ENCODE results near the gene FGFR3. TPM values are rescaled to one million over a fixed set of nuclear protein-coding genes. Genes with fewer than 3 reads are reported as not detected.

FGFR3 gene
- total and polyA plus RNA-seq, 12 donors, result 1.2 to 6.6 (median 2.4) TPM

DNA sequence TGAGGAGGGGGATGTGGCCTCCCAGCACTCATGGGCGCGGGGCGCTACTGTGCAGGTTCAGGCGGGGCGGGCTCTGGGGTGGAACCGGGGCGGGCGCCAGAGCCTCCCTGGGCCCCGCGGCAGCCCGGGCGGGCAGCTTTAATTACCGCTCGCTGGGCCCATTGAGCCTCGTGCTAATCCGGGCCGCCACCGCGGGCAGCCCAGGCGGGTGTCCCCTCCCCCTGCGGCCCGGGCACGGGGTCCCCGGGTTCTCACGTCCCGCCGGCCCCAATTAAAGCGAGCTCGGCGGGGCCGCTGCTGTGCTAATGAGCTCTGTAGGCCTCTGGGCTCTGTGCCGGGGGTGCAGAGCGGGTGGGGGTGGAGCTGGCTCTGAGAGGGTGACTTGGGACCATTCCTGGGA is 22.8 kb upstream of the FGFR3 start:
- DNase-seq (no peak), ATAC-seq (no peak)
- peaks cover 0 to 48% (median 18%) of the 10 kb centered on the region in 7 donors for H3K27me3 ChIP-seq
- H3K27ac ChIP-seq, result no peak overlapping the region
- intact Hi-C loops (cut with DNase I), result no loop called here
- no peaks in the 10 kb centered on the region for H3K36me3 ChIP-seq
- WGBS, 2 donors, result 58% methylated on average over 31 to 33 of the region's 33 CpGs
- H3K4me3 ChIP-seq, result no peak overlapping the region
- peaks cover 0 to 9% (median 3%) of the 10 kb centered on the region in 9 donors for H3K4me1 ChIP-seq
- no peaks in the 10 kb centered on the region for H3K9me3 ChIP-seq
- TF ChIP-seq, protein P1, sequence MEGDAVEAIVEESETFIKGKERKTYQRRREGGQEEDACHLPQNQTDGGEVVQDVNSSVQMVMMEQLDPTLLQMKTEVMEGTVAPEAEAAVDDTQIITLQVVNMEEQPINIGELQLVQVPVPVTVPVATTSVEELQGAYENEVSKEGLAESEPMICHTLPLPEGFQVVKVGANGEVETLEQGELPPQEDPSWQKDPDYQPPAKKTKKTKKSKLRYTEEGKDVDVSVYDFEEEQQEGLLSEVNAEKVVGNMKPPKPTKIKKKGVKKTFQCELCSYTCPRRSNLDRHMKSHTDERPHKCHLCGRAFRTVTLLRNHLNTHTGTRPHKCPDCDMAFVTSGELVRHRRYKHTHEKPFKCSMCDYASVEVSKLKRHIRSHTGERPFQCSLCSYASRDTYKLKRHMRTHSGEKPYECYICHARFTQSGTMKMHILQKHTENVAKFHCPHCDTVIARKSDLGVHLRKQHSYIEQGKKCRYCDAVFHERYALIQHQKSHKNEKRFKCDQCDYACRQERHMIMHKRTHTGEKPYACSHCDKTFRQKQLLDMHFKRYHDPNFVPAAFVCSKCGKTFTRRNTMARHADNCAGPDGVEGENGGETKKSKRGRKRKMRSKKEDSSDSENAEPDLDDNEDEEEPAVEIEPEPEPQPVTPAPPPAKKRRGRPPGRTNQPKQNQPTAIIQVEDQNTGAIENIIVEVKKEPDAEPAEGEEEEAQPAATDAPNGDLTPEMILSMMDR (IDR thresholded peaks at IDR 0.05), result no peak

DNA sequence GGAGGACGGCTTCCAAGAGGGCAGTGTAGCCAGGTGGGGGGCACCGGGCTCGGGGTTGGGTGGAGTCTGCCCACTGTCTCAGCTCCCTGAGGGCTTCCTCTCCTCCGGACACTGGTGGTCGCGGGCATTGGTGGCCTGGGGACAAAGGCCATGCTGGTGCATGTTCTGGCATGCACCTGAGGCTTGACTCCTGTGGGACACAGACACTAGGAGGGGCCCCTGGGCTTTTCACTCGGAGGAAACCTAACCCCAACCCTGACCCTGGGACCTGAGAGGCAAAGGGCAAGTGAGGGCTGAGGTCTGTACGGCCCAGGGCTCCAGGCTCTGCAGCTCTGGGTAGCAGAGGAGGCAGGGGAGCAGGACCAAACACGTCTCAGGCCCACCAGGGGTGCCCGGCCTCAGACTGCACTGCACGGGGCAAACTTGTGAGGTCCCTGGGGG is 22.3 kb upstream of the FGFR3 start:
- Histone ChIP-seq H3K9me3 (no peaks in the 10 kb centered on the region), H3K4me1 (peaks cover 0 to 9% (median 3%) of the 10 kb centered on the region in 9 donors), H3K27me3 (peaks cover 0 to 42% (median 17%) of the 10 kb centered on the region in 7 donors), H3K4me3 (no peak overlapping the region), H3K27ac (no peak overlapping the region), H3K36me3 (no peaks in the 10 kb centered on the region)
- intact Hi-C loops (cut with DNase I), result no loop called here
- TF ChIP-seq, protein P1 (IDR thresholded peaks at IDR 0.05), result no peak
- DNase-seq (no peak), ATAC-seq (no peak)
- WGBS, 2 donors, result 82 to 93% methylated on average over 11 of the region's 11 CpGs

GRCh38 chr4:1771555-1772305 is 21.4 kb upstream of the FGFR3 start:
- H3K4me1 ChIP-seq, result peaks cover 0 to 4% (median 3%) of the 10 kb centered on the region in 9 donors
- no peak for ATAC-seq
- peaks cover 0 to 33% (median 8%) of the 10 kb centered on the region in 7 donors for H3K27me3 ChIP-seq

DNA sequence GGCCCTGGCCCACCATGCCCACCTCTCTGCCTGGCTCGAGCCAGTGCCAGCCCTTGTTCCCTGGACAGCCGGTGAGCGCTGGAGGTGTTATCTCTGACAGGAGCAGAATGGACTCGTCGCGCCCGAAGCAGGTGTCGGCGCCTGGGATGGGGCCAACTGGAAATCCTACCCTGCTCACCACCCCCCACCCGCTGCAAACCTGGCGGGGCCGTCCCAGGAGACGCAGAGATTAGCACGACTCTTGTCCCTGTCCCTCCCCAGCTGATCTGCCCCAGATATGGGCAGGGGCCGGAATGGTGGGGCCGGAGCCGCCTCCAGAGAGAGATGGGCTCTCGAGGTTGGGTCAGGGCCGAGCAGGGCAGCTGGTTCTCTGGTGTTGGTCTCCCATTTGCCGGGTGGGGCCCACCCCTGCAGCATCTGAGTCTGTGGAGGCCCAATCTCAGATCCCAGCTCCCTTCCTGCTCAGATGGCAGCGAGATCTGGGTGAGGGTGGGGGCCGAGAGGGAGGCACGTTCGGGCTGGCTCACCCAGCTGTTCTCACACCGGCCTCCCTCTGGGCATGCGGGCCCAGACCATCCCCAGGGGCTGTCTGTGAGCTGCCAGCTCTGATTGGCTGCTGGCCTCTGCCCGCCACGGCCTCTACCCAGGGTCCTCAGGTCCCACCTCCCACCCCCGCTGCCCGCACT is 20.1 kb upstream of the FGFR3 start:
- intact Hi-C loops (cut with DNase I), result no loop called here
- Histone ChIP-seq H3K36me3 (no peaks in the 10 kb centered on the region), H3K27ac (no peak overlapping the region), H3K4me3 (no peak overlapping the region), H3K4me1 (peaks cover 0 to 2% (median 0%) of the 10 kb centered on the region in 9 donors), H3K9me3 (no peaks in the 10 kb centered on the region), H3K27me3 (peaks cover 0 to 25% (median 4%) of the 10 kb centered on the region in 7 donors)
- 58 to 59% methylated on average over 30 of the region's 30 CpGs for WGBS, 2 donors
- TF ChIP-seq, protein P1 (IDR thresholded peaks at IDR 0.05), result no peak
- no peak for ATAC-seq
- no peak for DNase-seq

More at GRCh38 chr4:1771555-1772305, 21.4 kb upstream of the FGFR3 start:
- 69 to 77% methylated on average over 27 of the region's 28 CpGs for WGBS, 2 donors
- no peak for DNase-seq
- Histone ChIP-seq H3K27ac (no peak overlapping the region), H3K9me3 (no peaks in the 10 kb centered on the region), H3K36me3 (no peaks in the 10 kb centered on the region), H3K4me3 (no peak overlapping the region)
- TF ChIP-seq, protein P1 (IDR thresholded peaks at IDR 0.05), result no peak
- intact Hi-C loops (cut with DNase I), result no loop called here

Measured in heart right ventricle (tissue), 16 donors.